Naive thymus-derived CD4-positive, alpha-beta T cell (primary cell): ENCODE data around the gene TRIM5. TPM values are rescaled to one million over a fixed set of nuclear protein-coding genes. Genes with fewer than 3 reads are reported as not detected.

Source experiments
- ATAC-seq: fragments of 150-1000 bp; cut with Tn5 transposase; 2 replicates; pipeline ENCODE4 v1.10.0; 2021; ENCODE audit warnings: mild to moderate bottlenecking, moderate library complexity
- CTCF ChIA-PET: fragments of 350-600 bp; sonication (Branson Sonifier 250); formaldehyde crosslinking; loops from one replicate; lab custom pipeline; 2021; ENCODE audit warnings: antibody characterized with exemption; lab: Charles Lee
- POLR2A ChIA-PET: fragments of 350-600 bp; sonication (Branson Sonifier 250); formaldehyde crosslinking; loops from one replicate; lab custom pipeline; 2021; ENCODE audit warnings: antibody characterized with exemption, inconsistent platforms; lab: Charles Lee
- DNase-seq, 9 donors: peaks; one replicate each; pipeline versions ENCODE4 v3.0.0 to v3.0.0-alpha.2; 2020 to 2022; ENCODE audit warnings: mixed read lengths in 1 of 9
- H3K27ac ChIP-seq: one replicate; pipeline ENCODE4 v1.7.0; 2013; ENCODE audit warnings: mild to moderate bottlenecking, low read depth, low read length, moderate library complexity
- H3K27me3 ChIP-seq, 2 donors: one replicate each; pipeline ENCODE4 v1.7.0; 2013; ENCODE audit warnings: low read length in 2 of 2, mild to moderate bottlenecking in 2 of 2, moderate library complexity in 2 of 2; ENCODE audit not compliant: control insufficient read depth in 2 of 2, insufficient read depth in 2 of 2
- H3K36me3 ChIP-seq, 3 experiments: 1 replicate in 2 of 3; 2 replicates in 1 of 3; pipeline ENCODE4 v1.7.0; 2013; ENCODE audit warnings: low read length in 3 of 3, mild to moderate bottlenecking in 3 of 3, moderate library complexity in 1 of 3; ENCODE audit not compliant: insufficient read depth in 3 of 3, control insufficient read depth in 2 of 3
- H3K4me1 ChIP-seq, 2 donors: one replicate each; pipeline ENCODE4 v1.7.0; 2013; ENCODE audit warnings: low read length in 2 of 2, mild to moderate bottlenecking in 2 of 2, moderate library complexity in 1 of 2; ENCODE audit not compliant: control insufficient read depth in 2 of 2, insufficient read depth in 2 of 2
- H3K4me3 ChIP-seq: 2 replicates; pipeline ENCODE4 v1.7.0; 2013; ENCODE audit warnings: mild to moderate bottlenecking, low read length
- H3K9me3 ChIP-seq, 3 experiments: 1 replicate in 2 of 3; 2 replicates in 1 of 3; pipeline ENCODE4 v1.7.0; 2013; ENCODE audit warnings: low read length in 3 of 3; ENCODE audit not compliant: control insufficient read depth in 2 of 3
- H3K27ac Mint-ChIP-seq, 9 donors: one replicate each; pipeline ENCODE4 v1.8.0; 2020 to 2022; ENCODE audit warnings: mixed read lengths in 9 of 9, mild to moderate bottlenecking in 8 of 9, moderate library complexity in 5 of 9, inconsistent platforms in 2 of 9
- H3K27me3 Mint-ChIP-seq, 5 donors: one replicate each; pipeline ENCODE4 v1.8.0; 2021 to 2022; ENCODE audit warnings: mixed read lengths in 5 of 5, mild to moderate bottlenecking in 1 of 5
- H3K36me3 Mint-ChIP-seq, 5 donors: one replicate each; pipeline ENCODE4 v1.8.0; 2020 to 2022; ENCODE audit warnings: mixed read lengths in 5 of 5, mild to moderate bottlenecking in 3 of 5, inconsistent platforms in 1 of 5
- H3K4me1 Mint-ChIP-seq, 7 donors: one replicate each; pipeline ENCODE4 v1.8.0; 2020 to 2022; ENCODE audit warnings: mixed read lengths in 7 of 7, mild to moderate bottlenecking in 3 of 7, inconsistent platforms in 1 of 7
- H3K4me3 Mint-ChIP-seq, 10 donors: one replicate each; pipeline ENCODE4 v1.8.0; 2020 to 2022; ENCODE audit warnings: mild to moderate bottlenecking in 10 of 10, mixed read lengths in 10 of 10, moderate library complexity in 6 of 10, inconsistent platforms in 2 of 10
- H3K9me3 Mint-ChIP-seq, 11 donors: one replicate each; pipeline ENCODE4 v1.8.0; 2020 to 2022; ENCODE audit warnings: mixed read lengths in 11 of 11, mild to moderate bottlenecking in 4 of 11, inconsistent platforms in 1 of 11, moderate library complexity in 1 of 11
- intact Hi-C, 2 donors: fragments of 100-400 bp; cut with micrococcal nuclease; formaldehyde crosslinking; loops; one replicate each; pipeline ENCODE4 v1.15.1; 2023
- polyA plus RNA-seq, 2 donors: library from polyadenylated mRNA; unstranded; fragments of 300-500 nt; fragmentation: Illumina TruSeq; gene quantifications; one replicate each; pipeline ENCODE4 v1.2.3, GENCODE V29; 2021
- total RNA-seq, 6 experiments: library from RNA in 5 of 6; stranded (reverse) in 5 of 6; gene quantifications; 1 replicate in 5 of 6; 2 replicates in 1 of 6; pipeline ENCODE4 v1.2.3 and lab custom pipeline; 2021 to 2026

Gene TRIM5
- total and polyA plus RNA-seq, 7 experiments from 2014 or later = 10.3 to 36.8 (median 17.6) TPM

DNA sequence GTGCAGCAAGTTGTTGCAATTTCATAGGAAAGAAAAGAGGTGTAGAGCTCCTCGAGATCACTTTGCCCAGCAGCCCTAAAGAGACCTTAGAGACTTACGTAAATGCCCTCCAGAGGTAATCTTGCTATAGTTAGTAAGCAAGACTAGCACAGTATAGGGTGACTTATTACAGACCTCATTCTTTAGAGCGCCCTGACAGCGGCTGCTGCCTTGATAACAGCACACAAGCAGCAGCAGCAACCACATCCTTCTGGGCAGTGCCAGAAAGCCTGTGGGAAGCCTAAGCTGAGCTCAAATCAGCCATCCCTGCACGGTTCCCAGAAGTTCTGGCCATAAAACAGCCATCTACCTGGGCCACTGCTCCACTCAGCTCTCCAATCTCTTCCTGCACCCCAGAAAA, 28.8 kb upstream of the TRIM5 start:
- DNase-seq = no peak
- no peaks in the 10 kb centered on the region for H3K27me3 Mint-ChIP-seq

DNA sequence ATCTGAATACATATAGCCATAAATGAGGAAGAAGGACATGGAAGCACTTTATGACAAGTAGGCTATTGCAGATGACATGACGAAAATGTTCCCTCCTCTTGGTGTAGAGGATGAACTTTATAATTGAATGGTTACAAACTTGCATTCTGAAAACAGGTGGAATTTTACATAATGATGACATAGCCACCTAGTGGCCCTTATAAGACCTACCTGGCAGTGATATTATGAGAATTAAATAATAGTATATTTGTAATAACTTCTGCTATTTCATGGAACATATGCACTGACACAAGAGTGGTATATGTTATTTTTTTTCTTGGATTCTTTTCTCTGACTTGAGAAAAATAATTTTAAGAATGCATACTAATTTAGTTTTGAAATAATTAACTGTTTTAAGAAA, 27.6 kb upstream of the TRIM5 start:
- Mint-ChIP-seq H3K27ac (peak overlapping the region in 7 of 9 donors; percentile 6 to 83 (median 19)), H3K9me3 (peaks cover 0 to 5% (median 2%) of the 10 kb centered on the region in 11 donors), H3K4me3 (no peak overlapping the region), H3K4me1 (peaks cover 0 to 13% (median 4%) of the 10 kb centered on the region in 7 donors), H3K36me3 (peaks cover 5 to 34% (median 12%) of the 10 kb centered on the region in 5 donors), H3K27me3 (no peaks in the 10 kb centered on the region)
- Histone ChIP-seq H3K36me3 (peaks cover 9 to 24% (median 9%) of the 10 kb centered on the region in 3 experiments), H3K9me3 (no peaks in the 10 kb centered on the region), H3K4me1 (no peaks in the 10 kb centered on the region), H3K27ac (no peak overlapping the region), H3K27me3 (no peaks in the 10 kb centered on the region), H3K4me3 (no peak overlapping the region)
- peak; percentile 42 for ATAC-seq
- CTCF ChIA-PET = interaction anchor here (0.6 to 1.6 kb wide), 4 partner anchors 11 to 670 kb away, joined by 3 to 10 read pairs (median 6); partner anchors contain the start of gene TRIM5
- POLR2A ChIA-PET = interaction anchor here (3.9 kb wide), 1 partner anchor 27 kb away, joined by 22 read pairs; the partner anchor contains the start of gene TRIM5
- intact Hi-C loops = loop anchor here (1.0 to 5.0 kb wide), 7 partner anchors 23 to 235 kb away; partner anchors contain the start of genes TRIM22 (in 1 of the 2) and TRIM34 (in 1 of the 2)
- DNase-seq = peak in 3 of 9 donors; percentile 8 to 33 (median 22)

More for the DNA sequence above, 28.8 kb upstream of the TRIM5 start:
- no peak overlapping the region for H3K4me3 ChIP-seq
- Mint-ChIP-seq H3K4me3 (no peak overlapping the region), H3K36me3 (peaks cover 0 to 33% (median 5%) of the 10 kb centered on the region in 5 donors), H3K9me3 (peaks cover 0 to 6% (median 2%) of the 10 kb centered on the region in 11 donors), H3K4me1 (peaks cover 0 to 9% (median 4%) of the 10 kb centered on the region in 7 donors), H3K27ac (peak overlapping the region in 1 of 9 donors; percentile 32)
- H3K4me1 ChIP-seq = no peaks in the 10 kb centered on the region
- no peaks in the 10 kb centered on the region for H3K27me3 ChIP-seq
- CTCF ChIA-PET = interaction anchor here (0.6 to 1.6 kb wide), 5 partner anchors 19 to 113 kb away, joined by 3 to 8 read pairs (median 3); partner anchors contain the start of genes TRIM22 and TRIM5
- no peak overlapping the region for H3K27ac ChIP-seq
- intact Hi-C loops = loop anchor here (2.0 to 5.0 kb wide), 4 partner anchors 41 to 236 kb away; partner anchors contain the start of gene TRIM34 (in 1 of the 2)
- POLR2A ChIA-PET = interaction anchor here (3.9 kb wide), 1 partner anchor 29 kb away, joined by 22 read pairs; the partner anchor contains the start of gene TRIM5
- ATAC-seq = no peak
- H3K36me3 ChIP-seq = peaks cover under 1 to 13% (median 6%) of the 10 kb centered on the region in 3 experiments
- H3K9me3 ChIP-seq = no peaks in the 10 kb centered on the region

DNA sequence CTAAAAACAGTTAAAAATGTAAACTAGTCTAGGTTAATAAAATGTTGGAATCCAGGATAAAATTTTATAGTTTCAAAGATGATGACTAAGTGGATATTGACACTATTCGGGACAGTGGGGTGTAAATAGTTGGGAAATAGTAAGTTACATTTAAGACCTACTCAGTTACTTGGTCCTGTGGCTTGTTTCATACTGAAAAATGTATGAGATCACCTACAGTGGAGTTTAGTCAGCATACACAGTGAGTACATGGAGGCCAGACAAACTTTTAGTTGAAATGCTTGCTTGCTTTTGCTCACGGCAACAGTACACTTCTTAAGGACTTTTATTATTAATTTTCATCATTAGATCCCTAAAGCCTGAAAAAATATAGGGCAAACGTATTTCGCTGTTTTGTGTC, 20.8 kb upstream of the TRIM5 start:
- H3K27ac Mint-ChIP-seq = peak overlapping the region in 8 of 9 donors; percentile 24 to 82 (median 58)
- DNase-seq (no peak), ATAC-seq (no peak)
- no peaks in the 10 kb centered on the region for H3K9me3 Mint-ChIP-seq
- H3K36me3 ChIP-seq = peaks cover 22 to 58% (median 26%) of the 10 kb centered on the region in 3 experiments
- no peaks in the 10 kb centered on the region for H3K27me3 ChIP-seq
- H3K4me1 ChIP-seq = peaks cover 5 to 22% of the 10 kb centered on the region in 2 donors
- ChIA-PET CTCF (interaction anchor here (1.2 to 1.6 kb wide), 2 partner anchors 16 to 21 kb away, joined by 6 read pairs; partner anchors contain the start of genes TRIM22 and TRIM5), POLR2A (interaction anchor here (0.6 to 1.7 kb wide), 3 partner anchors 12 to 104 kb away, joined by 4 to 7 read pairs (median 5); partner anchors contain the start of gene TRIM22)
- intact Hi-C loops = loop anchor here in 1 of 2 donors (2.0 kb wide), 1 partner anchor 15 kb away; no protein-coding TSS in a partner anchor
- no peaks in the 10 kb centered on the region for H3K27me3 Mint-ChIP-seq
- H3K4me3 Mint-ChIP-seq = no peak overlapping the region
- H3K4me1 Mint-ChIP-seq = peaks cover 10 to 43% (median 32%) of the 10 kb centered on the region in 7 donors
- H3K27ac ChIP-seq = no peak overlapping the region
- no peaks in the 10 kb centered on the region for H3K9me3 ChIP-seq
- H3K36me3 Mint-ChIP-seq = peaks cover 12 to 55% (median 37%) of the 10 kb centered on the region in 5 donors
- H3K4me3 ChIP-seq = no peak overlapping the region

DNA sequence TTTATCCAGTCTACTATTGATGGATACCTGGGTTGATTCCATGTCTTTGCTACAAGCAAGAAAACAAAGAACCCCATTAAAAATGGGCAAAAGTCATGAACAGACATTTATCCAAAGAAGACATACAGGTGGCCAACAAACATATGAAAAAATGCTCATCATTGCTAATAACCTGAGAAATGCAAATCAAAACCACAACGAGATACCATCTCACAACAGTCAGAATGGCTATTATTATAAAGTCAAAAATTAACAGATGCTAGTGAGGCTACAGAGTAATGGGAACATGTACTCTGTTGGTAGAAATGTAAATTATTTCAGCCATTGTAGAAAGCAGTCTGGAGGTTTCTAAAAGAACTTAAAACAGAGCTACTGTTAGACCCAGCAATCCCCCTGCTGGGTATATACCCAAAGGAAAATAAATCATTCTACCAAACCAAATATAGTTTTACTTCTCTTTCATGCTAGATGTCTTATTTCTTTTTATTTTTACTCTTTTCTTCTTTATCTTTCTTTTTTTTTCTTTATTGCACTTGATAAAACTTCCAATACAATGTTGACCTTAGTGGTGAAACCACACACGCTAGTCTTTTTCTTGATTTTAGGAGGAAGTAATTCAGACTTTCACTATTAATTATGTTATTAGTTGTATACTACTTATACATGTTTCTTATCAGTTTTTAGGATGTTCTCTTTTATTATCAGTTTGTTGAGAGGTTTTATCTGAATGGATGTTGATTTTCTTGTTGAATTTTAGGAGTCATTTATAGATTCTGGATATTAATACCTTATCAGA, 19.1 kb upstream of the TRIM5 start:
- DNase-seq = no peak
- ChIA-PET POLR2A (interaction anchor here (0.6 to 2.1 kb wide), 3 partner anchors 14 to 1527 kb away, joined by 3 to 7 read pairs (median 3); partner anchors contain the start of gene TRIM22), CTCF (no interaction called here)
- no peak for ATAC-seq
- Histone ChIP-seq H3K9me3 (no peaks in the 10 kb centered on the region), H3K27me3 (no peaks in the 10 kb centered on the region), H3K4me3 (no peak overlapping the region), H3K27ac (no peak overlapping the region), H3K4me1 (peaks cover 5 to 22% of the 10 kb centered on the region in 2 donors), H3K36me3 (peaks cover 19 to 49% (median 38%) of the 10 kb centered on the region in 3 experiments)
- H3K36me3 Mint-ChIP-seq = peaks cover 12 to 54% (median 43%) of the 10 kb centered on the region in 5 donors
- intact Hi-C loops = loop anchor here in 1 of 2 donors (2.0 kb wide), 1 partner anchor 13 kb away; no protein-coding TSS in a partner anchor
- no peaks in the 10 kb centered on the region for H3K27me3 Mint-ChIP-seq
- H3K9me3 Mint-ChIP-seq = no peaks in the 10 kb centered on the region
- H3K27ac Mint-ChIP-seq = peak overlapping the region in 7 of 9 donors; percentile 9 to 82 (median 61)
- H3K4me1 Mint-ChIP-seq = peaks cover 11 to 53% (median 41%) of the 10 kb centered on the region in 7 donors
- peak overlapping the region in 1 of 10 donors; percentile 42 for H3K4me3 Mint-ChIP-seq

DNA sequence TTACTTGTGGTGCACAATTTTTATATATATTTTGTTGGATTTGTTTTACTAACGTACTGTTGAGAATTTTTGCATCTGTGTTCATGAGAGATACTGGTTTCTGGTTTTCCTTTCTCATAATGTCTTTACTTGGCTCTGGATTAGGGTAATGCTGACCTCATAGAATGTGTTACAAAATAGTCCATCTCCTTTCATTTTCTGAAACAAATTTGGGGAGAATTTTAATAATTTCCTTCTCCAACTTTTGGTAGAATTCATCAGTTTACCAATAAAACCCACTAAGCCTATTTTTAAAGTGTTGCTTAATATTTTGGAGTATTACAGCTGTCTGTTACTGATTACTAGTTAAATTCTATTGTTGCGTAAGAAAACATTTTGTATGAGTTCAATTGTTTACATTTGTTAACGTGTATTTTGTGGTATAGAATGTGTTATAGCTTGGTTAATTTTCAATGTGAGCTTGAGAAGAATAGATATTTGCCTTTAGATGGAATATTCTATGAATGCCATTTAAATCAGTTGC, 16.2 kb upstream of the TRIM5 start:
- peaks cover 8 to 22% of the 10 kb centered on the region in 2 donors for H3K4me1 ChIP-seq
- peak overlapping the region in 6 of 9 donors; percentile 21 to 82 (median 38) for H3K27ac Mint-ChIP-seq
- peaks cover 3 to 50% (median 29%) of the 10 kb centered on the region in 3 experiments for H3K36me3 ChIP-seq
- no peak overlapping the region for H3K27ac ChIP-seq
- intact Hi-C loops = loop anchor here (1.0 to 2.0 kb wide), 3 partner anchors 12 to 17 kb away; partner anchors contain the start of genes TRIM22 (in 1 of the 2) and TRIM5 (in 1 of the 2)
- H3K9me3 ChIP-seq = no peaks in the 10 kb centered on the region
- CTCF ChIA-PET = interaction anchor here (0.9 to 2.2 kb wide), 3 partner anchors 11 to 17 kb away, joined by 3 to 14 read pairs (median 4); partner anchors contain the start of gene TRIM5
- H3K36me3 Mint-ChIP-seq = peaks cover 12 to 62% (median 51%) of the 10 kb centered on the region in 5 donors
- DNase-seq (no peak), ATAC-seq (no peak)
- POLR2A ChIA-PET = interaction anchor here (0.6 to 2.9 kb wide), 4 partner anchors 11 to 586 kb away, joined by 3 to 18 read pairs (median 8); partner anchors contain the start of genes TRIM22 and TRIM5
- peaks cover 29 to 72% (median 66%) of the 10 kb centered on the region in 7 donors for H3K4me1 Mint-ChIP-seq
- H3K4me3 ChIP-seq = no peak overlapping the region
- no peaks in the 10 kb centered on the region for H3K27me3 Mint-ChIP-seq
- H3K27me3 ChIP-seq = no peaks in the 10 kb centered on the region
- peak overlapping the region in 4 of 10 donors; percentile 10 to 42 (median 25) for H3K4me3 Mint-ChIP-seq
- H3K9me3 Mint-ChIP-seq = no peaks in the 10 kb centered on the region
